H1 (cell line): ENCODE measurements around the gene CD248. TPM values are rescaled to one million over a fixed set of nuclear protein-coding genes. Genes with fewer than 3 reads are reported as not detected.

Experiments
- CTCF ChIA-PET: fragments of 300-600 bp; sonication (Branson Sonifier 250); formaldehyde crosslinking; loops from one replicate; lab custom pipeline; 2021; ENCODE audit not compliant: partially characterized antibody; lab: Charles Lee
- POLR2A ChIA-PET: fragments of 300-600 bp; sonication (Branson Sonifier 250); formaldehyde crosslinking; loops from one replicate; lab custom pipeline; 2021; ENCODE audit warnings: inconsistent platforms; ENCODE audit not compliant: partially characterized antibody; lab: Charles Lee
- DNase-seq, 2 experiments: peaks; one replicate each; pipeline versions ENCODE4 v3.0.0 to v3.0.0-alpha.2; 2010 to 2022; ENCODE audit warnings: low spot score in 2 of 2, low read depth in 1 of 2, mixed read lengths in 1 of 2
- FAIRE-seq: peaks from 2 replicates; lab custom pipeline; 2011; peaks lifted over from hg19 to GRCh38; lab: Jason Lieb, UNC
- H2AFZ ChIP-seq: 2 replicates; pipeline ENCODE4 v1.8.1; 2012; ENCODE audit warnings: low read length, inconsistent platforms
- H2AK5ac ChIP-seq: 2 replicates; pipeline ENCODE4 v1.6.1; 2013; ENCODE audit warnings: low read depth, low read length
- H2BK120ac ChIP-seq: replicated peaks from 2 replicates; pipeline ENCODE3; 2013; ENCODE audit warnings: low read depth, low read length, inconsistent platforms
- H2BK12ac ChIP-seq: 2 replicates; pipeline ENCODE4 v1.6.1; 2013; ENCODE audit warnings: low read depth, low read length
- H2BK15ac ChIP-seq: 2 replicates; pipeline ENCODE4 v1.6.1; 2013; ENCODE audit warnings: low read length
- H2BK20ac ChIP-seq: 2 replicates; pipeline ENCODE4 v1.6.1; 2013; ENCODE audit warnings: low read length
- H2BK5ac ChIP-seq: 2 replicates; pipeline ENCODE4 v1.6.1; 2013; ENCODE audit warnings: low read depth, low read length
- H3K14ac ChIP-seq: 2 replicates; pipeline ENCODE4 v1.6.1; 2013; ENCODE audit warnings: inconsistent platforms; ENCODE audit not compliant: insufficient read length
- H3K18ac ChIP-seq: 2 replicates; pipeline ENCODE4 v1.6.1; 2013; ENCODE audit warnings: low read length; ENCODE audit errors: extremely low read depth
- H3K23ac ChIP-seq: 2 replicates; pipeline ENCODE4 v1.6.1; 2013; ENCODE audit warnings: inconsistent platforms; ENCODE audit not compliant: insufficient read length
- H3K23me2 ChIP-seq: 2 replicates; pipeline ENCODE4 v1.6.1; 2013; ENCODE audit warnings: low read depth, low read length
- H3K27ac ChIP-seq: 2 replicates; pipeline ENCODE4 v1.6.1; 2011; ENCODE audit warnings: low read depth, low read length, inconsistent platforms
- H3K27me3 ChIP-seq, 4 experiments: replicated peaks in 1 of 4; 1 replicate in 1 of 4; 2 replicates in 3 of 4; pipeline versions ENCODE4 v1.6.1 to v1.8.1; 2011 to 2013; ENCODE audit warnings: low read length in 3 of 4, mild to moderate bottlenecking in 3 of 4, inconsistent platforms in 2 of 4, mixed read lengths in 2 of 4, moderate library complexity in 1 of 4; ENCODE audit not compliant: control insufficient read depth in 3 of 4, insufficient read depth in 3 of 4; ENCODE audit errors: extremely low read depth in 1 of 4
- H3K36me3 ChIP-seq, 4 experiments: 2 replicates each; pipeline versions ENCODE4 v1.6.1 to v1.8.1; 2011 to 2013; ENCODE audit warnings: mild to moderate bottlenecking in 4 of 4, low read length in 3 of 4, moderate library complexity in 2 of 4, control low read depth in 1 of 4, inconsistent platforms in 1 of 4; ENCODE audit not compliant: insufficient read depth in 4 of 4, control insufficient read depth in 2 of 4
- H3K4ac ChIP-seq: replicated peaks from 2 replicates; pipeline ENCODE3; 2013; ENCODE audit warnings: low read length, low read depth, mixed read lengths, inconsistent platforms; ENCODE audit not compliant: insufficient read length
- H3K4me1 ChIP-seq, 4 experiments: replicated peaks in 1 of 4; 1 replicate in 1 of 4; 2 replicates in 3 of 4; pipeline versions ENCODE4 v1.6.1 to v1.8.1; 2011 to 2013; ENCODE audit warnings: low read length in 3 of 4, inconsistent platforms in 2 of 4, mixed read lengths in 1 of 4; ENCODE audit not compliant: insufficient read depth in 4 of 4, control insufficient read depth in 3 of 4
- H3K4me2 ChIP-seq, 2 experiments: 2 replicates each; pipeline versions ENCODE4 v1.6.1 to v1.8.1; 2011 to 2013; ENCODE audit warnings: low read depth in 2 of 2, low read length in 2 of 2, control low read depth in 1 of 2, inconsistent platforms in 1 of 2, mild to moderate bottlenecking in 1 of 2; ENCODE audit not compliant: insufficient read depth in 1 of 2
- H3K4me3 ChIP-seq, 4 experiments: fragments of 200-600, 300-600 bp in 1 of 4; sonication (generic), shearing (Covaris generic), sonication (Bioruptor Twin) in 1 of 4; 2 replicates each; pipeline versions ENCODE4 v1.5.1 to v1.8.1; 2011 to 2016; ENCODE audit warnings: low read length in 4 of 4, low read depth in 3 of 4, control low read depth in 2 of 4, inconsistent platforms in 2 of 4, mild to moderate bottlenecking in 2 of 4, mixed read lengths in 1 of 4, moderate library complexity in 1 of 4; ENCODE audit not compliant: insufficient read depth in 2 of 4; ENCODE audit errors: extremely low read depth in 1 of 4
- H3K56ac ChIP-seq: replicated peaks from 2 replicates; pipeline ENCODE3; 2013; ENCODE audit warnings: low read depth, mild to moderate bottlenecking, mixed read lengths, low read length, inconsistent platforms; ENCODE audit not compliant: insufficient read length
- H3K79me1 ChIP-seq: 2 replicates; pipeline ENCODE4 v1.6.1; 2013; ENCODE audit warnings: low read depth, low read length, control low read depth
- H3K79me2 ChIP-seq, 2 experiments: 2 replicates each; pipeline versions ENCODE4 v1.6.1 to v1.8.1; 2012 to 2013; ENCODE audit warnings: low read length in 2 of 2, mild to moderate bottlenecking in 2 of 2, inconsistent platforms in 1 of 2; ENCODE audit not compliant: insufficient read depth in 2 of 2, control insufficient read depth in 1 of 2
- H3K9ac ChIP-seq, 4 experiments: replicated peaks in 1 of 4; 1 replicate in 1 of 4; 2 replicates in 3 of 4; pipeline versions ENCODE4 v1.6.1 to v1.8.1; 2011 to 2013; ENCODE audit warnings: low read depth in 3 of 4, low read length in 3 of 4, control low read depth in 2 of 4, mild to moderate bottlenecking in 2 of 4, moderate library complexity in 2 of 4, inconsistent platforms in 1 of 4; ENCODE audit errors: extremely low read depth in 1 of 4
- H3K9me3 ChIP-seq, 2 experiments: 2 replicates each; pipeline versions ENCODE4 v1.6.1 to v1.8.1; 2012 to 2013; ENCODE audit warnings: mild to moderate bottlenecking in 2 of 2, moderate library complexity in 2 of 2, control low read depth in 1 of 2, inconsistent platforms in 1 of 2, low read depth in 1 of 2, low read length in 1 of 2, mixed read lengths in 1 of 2; ENCODE audit not compliant: insufficient read depth in 2 of 2
- H4K20me1 ChIP-seq, 2 experiments: replicated peaks in 1 of 2; 2 replicates each; pipeline versions ENCODE3 to v1.8.1; 2011 to 2013; ENCODE audit warnings: inconsistent platforms in 2 of 2, low read length in 2 of 2, mild to moderate bottlenecking in 1 of 2; ENCODE audit not compliant: insufficient read depth in 2 of 2, control insufficient read depth in 1 of 2
- H4K5ac ChIP-seq: 2 replicates; pipeline ENCODE4 v1.6.1; 2013; ENCODE audit warnings: low read length, low read depth, mixed read lengths, inconsistent platforms; ENCODE audit not compliant: insufficient read length
- H4K8ac ChIP-seq: 2 replicates; pipeline ENCODE4 v1.8.0; 2013; ENCODE audit warnings: mild to moderate bottlenecking, moderate library complexity, low read length, inconsistent platforms; ENCODE audit not compliant: insufficient read depth; ENCODE audit errors: extremely low read depth
- H4K91ac ChIP-seq: replicated peaks from 2 replicates; pipeline ENCODE3; 2013; ENCODE audit warnings: low read length, mixed read lengths, inconsistent platforms; ENCODE audit not compliant: insufficient read length
- ASH2L ChIP-seq: fragments of 200-600, 300-600 bp; sonication (generic); IDR thresholded peaks from one replicate; pipeline ENCODE4 v1.7.1; 2017; ENCODE audit warnings: low read length
- CTBP2 ChIP-seq: IDR thresholded peaks from 2 replicates; pipeline ENCODE4 v1.7.0; 2011; ENCODE audit warnings: borderline replicate concordance, mild to moderate bottlenecking, moderate library complexity, mixed read lengths, low read length; ENCODE audit not compliant: insufficient read depth, insufficient read length
- JUN ChIP-seq: IDR thresholded peaks from 2 replicates; pipeline ENCODE4 v1.6.1; 2011; ENCODE audit warnings: low read depth, mild to moderate bottlenecking, improper control_type of control experiment, low read length
- WGBS, 2 experiments: shearing (Covaris generic) in 1 of 2; methylation state at CpG; one replicate each; pipeline versions ENCODE4 v1.1.6 to v1.1.7; 2013 to 2015; ENCODE audit warnings: low lambda C conversion rate in 2 of 2, mixed read lengths in 2 of 2, inconsistent platforms in 1 of 2, low coverage in 1 of 2, missing lambda C conversion rate in 1 of 2; ENCODE audit not compliant: insufficient replicate concordance in 2 of 2, insufficient coverage in 1 of 2, insufficient read length in 1 of 2; ENCODE audit errors: extremely low coverage in 1 of 2, missing lambda C conversion rate in 1 of 2; 5-methylcytosine and 5-hydroxymethylcytosine counted together
- polyA plus RNA-seq, 7 experiments: library from polyadenylated mRNA; depleted of rRNA in 3 of 7; stranded (reverse) in 5 of 7; unstranded in 2 of 7; fragments of >200 nt in 5 of 7; fragments of 200-250 nt in 2 of 7; gene quantifications; 1 replicate in 5 of 7; 2 replicates in 1 of 7; 4 replicates in 1 of 7; pipeline versions ENCODE4 v1.2.1 to v1.2.3, GENCODE V29; 2011 to 2013; ENCODE audit warnings: missing spikeins in 2 of 7, mixed read lengths in 2 of 7
- total RNA-seq: library from RNA; stranded (reverse); fragmentation: NEBNext Ultra II Directional; extraction: Animal tissue kit (Norgen Biotek cat#: 25700); gene quantifications from 2 replicates; pipeline ENCODE4 v1.2.1, GENCODE V29; 2021
- TF ChIP-seq, protein P1 (sequence below): IDR thresholded peaks from 2 replicates; pipeline ENCODE4 v1.6.1; 2012; ENCODE audit warnings: inconsistent platforms

Gene CD248
- total and polyA plus RNA-seq, 2 of the 8 experiments (the other 6 are each of a cell fraction or from before 2014, with no cell fraction given): 2.7 to 3.9 TPM

DNA sequence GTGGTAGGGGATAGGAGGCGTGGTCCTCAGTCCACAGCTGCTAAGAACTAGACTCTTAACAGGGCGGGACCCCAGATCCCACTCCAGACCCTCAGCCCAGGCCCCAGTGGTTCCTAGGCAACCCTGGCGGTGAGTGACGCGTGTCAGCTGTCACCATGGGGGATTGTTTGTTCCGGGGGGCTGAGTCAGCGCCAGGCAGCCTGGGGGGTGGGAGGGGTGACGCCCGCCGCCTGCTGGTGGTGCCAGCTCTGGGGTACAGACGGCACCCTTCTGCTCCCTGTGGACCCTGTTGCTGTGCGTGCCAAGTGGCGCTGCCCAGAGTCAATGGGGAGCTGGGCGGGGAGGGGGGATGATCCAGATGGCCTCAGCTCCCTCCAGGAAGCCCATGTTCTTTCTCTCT lies 36.4 kb downstream of the CD248 start:
- POLR2A ChIA-PET: interaction anchor here (0.9 to 7.9 kb wide), 7 partner anchors 9 to 90 kb away, joined by 3 to 125 read pairs (median 10); partner anchors contain the start of genes B4GAT1, BRMS1, RAB1B and RIN1
- peaks cover 0 to 17% (median 13%) of the 10 kb centered on the region in 4 experiments; a peak in 5 of 7 replicates for H3K4me1 ChIP-seq
- no peak overlapping the region for H3K18ac ChIP-seq
- no peak overlapping the region; the same call in 1 of the 2 replicates for H4K8ac ChIP-seq
- H2BK5ac ChIP-seq: no peak overlapping the region
- no peak overlapping the region for H2BK15ac ChIP-seq
- no peak overlapping the region for H3K14ac ChIP-seq
- no peak overlapping the region for H3K4me3 ChIP-seq
- H3K27ac ChIP-seq: no peak overlapping the region
- no peak overlapping the region for H3K56ac ChIP-seq
- H2BK12ac ChIP-seq: no peak overlapping the region
- peaks cover 0 to 6% (median 1%) of the 10 kb centered on the region in 4 experiments; a peak in 2 of 8 replicates for H3K36me3 ChIP-seq
- H3K23ac ChIP-seq: no peak overlapping the region
- H3K27me3 ChIP-seq: peaks cover 0 to 4% (median under 1%) of the 10 kb centered on the region in 4 experiments; a peak in 2 of 7 replicates
- no peak overlapping the region for H2BK120ac ChIP-seq
- H2BK20ac ChIP-seq: no peak overlapping the region
- DNase-seq (no peak), FAIRE-seq (no peak)
- no peak overlapping the region for H3K9ac ChIP-seq
- H2AK5ac ChIP-seq: no peak overlapping the region
- H4K5ac ChIP-seq: no peak overlapping the region
- no peak overlapping the region for H3K4ac ChIP-seq
- WGBS, 2 experiments: 75% methylated on average over 11 of the region's 14 CpGs; no CpG with 5 or more reads in 1 of the 2 experiments
- H3K79me1 ChIP-seq: no peaks in the 10 kb centered on the region
- H4K20me1 ChIP-seq: peaks cover 9 to 23% of the 10 kb centered on the region in 2 experiments
- no peak overlapping the region for H3K4me2 ChIP-seq
- H2AFZ ChIP-seq: no peak overlapping the region
- H4K91ac ChIP-seq: no peak overlapping the region
- CTCF ChIA-PET: interaction anchor here (1.0 to 5.2 kb wide), 10 partner anchors 10 to 84 kb away, joined by 3 to 48 read pairs (median 8); partner anchors contain the start of genes RAB1B and RIN1
- no peaks in the 10 kb centered on the region for H3K79me2 ChIP-seq
- H3K23me2 ChIP-seq: peaks cover 4% of the 10 kb centered on the region; the same call in 1 of the 2 replicates
- H3K9me3 ChIP-seq: no peaks in the 10 kb centered on the region
- TF ChIP-seq, protein P1, sequence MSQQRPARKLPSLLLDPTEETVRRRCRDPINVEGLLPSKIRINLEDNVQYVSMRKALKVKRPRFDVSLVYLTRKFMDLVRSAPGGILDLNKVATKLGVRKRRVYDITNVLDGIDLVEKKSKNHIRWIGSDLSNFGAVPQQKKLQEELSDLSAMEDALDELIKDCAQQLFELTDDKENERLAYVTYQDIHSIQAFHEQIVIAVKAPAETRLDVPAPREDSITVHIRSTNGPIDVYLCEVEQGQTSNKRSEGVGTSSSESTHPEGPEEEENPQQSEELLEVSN: no peak
- no peak for TF ChIP-seq ASH2L
- TF ChIP-seq JUN: no peak
- TF ChIP-seq CTBP2: no peak
